PC-3 (cell line): ENCODE data around the gene EPHA1. TPM values are rescaled to one million over a fixed set of nuclear protein-coding genes. Genes with fewer than 3 reads are reported as not detected.

Source experiments
- ATAC-seq: fragments of 200-7000 bp; cut with Tn5 transposase; 2 replicates; pipeline ENCODE4 v1.9.1; 2020; ENCODE audit warnings: mild to moderate bottlenecking, moderate library complexity
- BruUV-seq: library from RNA; stranded (reverse); fragments of 400-500 nt; replicated peaks from 2 replicates; lab custom pipeline; 2021; lab: Mats Ljungman, UMichigan
- CTCF ChIA-PET: fragments of 300-600 bp; sonication (Branson Sonifier 250); formaldehyde crosslinking; loops from one replicate; lab custom pipeline; 2022; ENCODE audit warnings: antibody characterized with exemption; lab: Charles Lee
- POLR2A ChIA-PET: fragments of 300-600 bp; sonication (Branson Sonifier 250); formaldehyde crosslinking; loops from one replicate; lab custom pipeline; 2022; ENCODE audit warnings: antibody characterized with exemption; ENCODE audit not compliant: unreplicated experiment; lab: Charles Lee
- DNase-seq: peaks from one replicate; pipeline ENCODE4 v3.0.0-alpha.2; 2015
- H2AFZ ChIP-seq: fragments of 300-600 bp; sonication (generic); 2 replicates; pipeline ENCODE4 v1.6.0; 2016; ENCODE audit warnings: antibody characterized with exemption, low read length
- H3F3A ChIP-seq: fragments of 300-600 bp; sonication (generic); one replicate; pipeline ENCODE4 v1.6.0; 2017; ENCODE audit warnings: antibody characterized with exemption, low read length, control low read depth, mild to moderate bottlenecking; ENCODE audit not compliant: unreplicated experiment
- H3K27ac ChIP-seq: fragments of 300-600 bp; sonication (generic); 2 replicates; pipeline ENCODE4 v1.5.1; 2016; ENCODE audit warnings: mild to moderate bottlenecking, low read length
- H3K27me3 ChIP-seq: fragments of 300-600 bp; sonication (generic); 2 replicates; pipeline ENCODE4 v1.6.1; 2016; ENCODE audit warnings: low read length, mixed read lengths
- H3K36me3 ChIP-seq: fragments of 300-600 bp; sonication (generic); 2 replicates; pipeline ENCODE4 v1.6.1; 2016; ENCODE audit warnings: low read depth, mixed run types, low read length, mixed read lengths
- H3K4me1 ChIP-seq: fragments of 300-600 bp; sonication (generic); 2 replicates; pipeline ENCODE4 v1.5.1; 2016; ENCODE audit warnings: low read length; ENCODE audit not compliant: insufficient read depth
- H3K4me2 ChIP-seq: fragments of 300-600 bp; sonication (generic); 2 replicates; pipeline ENCODE4 v1.6.0; 2016; ENCODE audit warnings: low read length
- H3K4me3 ChIP-seq: fragments of 300-600 bp; sonication (generic); 2 replicates; pipeline ENCODE4 v1.5.1; 2016; ENCODE audit warnings: mild to moderate bottlenecking, low read length, mixed read lengths
- H3K79me2 ChIP-seq: fragments of 300-600 bp; sonication (generic); 2 replicates; pipeline ENCODE4 v1.6.1; 2017; ENCODE audit warnings: low read length, mixed read lengths
- H3K9ac ChIP-seq: fragments of 300-600 bp; sonication (generic); 2 replicates; pipeline ENCODE4 v1.6.0; 2016; ENCODE audit warnings: mild to moderate bottlenecking, low read length
- H3K9me2 ChIP-seq: fragments of 300-600 bp; sonication (generic); replicated peaks from 2 replicates; pipeline ENCODE4 v1.6.1; 2016; ENCODE audit warnings: mixed run types, low read length, mixed read lengths
- H3K9me3 ChIP-seq: fragments of 300-600 bp; sonication (generic); 2 replicates; pipeline ENCODE4 v1.6.1; 2016; ENCODE audit warnings: low read length, mixed read lengths
- H4K20me1 ChIP-seq: fragments of 300-600 bp; sonication (generic); 2 replicates; pipeline ENCODE4 v1.6.1; 2016; ENCODE audit warnings: low read length, mixed read lengths
- CTCF ChIP-seq: fragments of 300-600 bp; sonication (generic); conservative IDR thresholded peaks from 2 replicates; pipeline ENCODE4 v1.5.1; 2017; ENCODE audit warnings: antibody characterized with exemption, low read depth, mild to moderate bottlenecking, low read length
- EZH2 ChIP-seq: fragments of 300-600 bp; sonication (generic); IDR thresholded peaks from one replicate; pipeline ENCODE4 v1.6.1; 2017; ENCODE audit warnings: antibody characterized with exemption, mild to moderate bottlenecking, low read length; ENCODE audit not compliant: unreplicated experiment
- EZH2phosphoT487 ChIP-seq: fragments of 300-600 bp; sonication (generic); IDR thresholded peaks from 2 replicates; pipeline ENCODE4 v1.6.1; 2018; ENCODE audit warnings: mild to moderate bottlenecking, antibody characterized with exemption, low read length, borderline replicate concordance
- intact Hi-C: fragments of 100-400 bp; cut with micrococcal nuclease; formaldehyde crosslinking; loops from 2 replicates; pipeline ENCODE4 v1.9.0; 2023
- total RNA-seq: library from RNA; depleted of rRNA; stranded (reverse); fragments of >200 nt; gene quantifications from 2 replicates; pipeline ENCODE4 v1.2.3, GENCODE V29; 2014

The EPHA1 gene
- total RNA-seq, 1 experiment from 2014 or later: 46.4 TPM

DNA sequence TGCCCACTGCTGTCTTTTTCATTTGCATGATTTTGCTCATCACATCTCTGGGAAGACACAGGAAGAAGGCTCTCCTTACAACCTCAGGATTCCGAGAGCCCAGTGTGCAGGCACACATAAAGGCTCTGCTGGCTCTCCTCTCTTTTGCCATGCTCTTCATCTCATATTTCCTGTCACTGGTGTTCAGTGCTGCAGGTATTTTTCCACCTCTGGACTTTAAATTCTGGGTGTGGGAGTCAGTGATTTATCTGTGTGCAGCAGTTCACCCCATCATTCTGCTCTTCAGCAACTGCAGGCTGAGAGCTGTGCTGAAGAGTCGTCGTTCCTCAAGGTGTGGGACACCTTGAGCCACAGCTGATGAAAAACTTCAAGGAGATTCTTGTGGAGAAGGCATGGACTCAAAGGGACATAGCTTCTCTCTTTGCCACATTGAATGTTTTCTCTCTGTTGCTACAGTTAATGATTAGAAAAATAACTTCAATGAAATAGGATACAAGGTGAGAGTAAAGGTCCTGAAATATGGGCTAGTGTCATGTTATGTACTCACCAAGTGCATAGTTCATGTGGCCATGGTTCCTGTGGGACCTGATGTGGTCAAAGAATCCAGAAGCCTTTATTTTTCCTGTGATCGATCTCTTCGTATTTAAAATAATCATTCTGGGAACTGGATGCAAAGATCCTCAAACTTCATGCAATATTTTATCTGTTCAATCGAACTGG, 35.6 kb upstream of the EPHA1 start:
- no peaks in the 10 kb centered on the region for H3K79me2 ChIP-seq
- no peak for TF ChIP-seq EZH2
- TF ChIP-seq EZH2phosphoT487: no peak
- TF ChIP-seq CTCF: no peak
- peaks cover 18% of the 10 kb centered on the region; the same call in 1 of the 2 replicates for H3K27me3 ChIP-seq
- H3K27ac ChIP-seq: no peak overlapping the region
- H3K9me3 ChIP-seq: no peaks in the 10 kb centered on the region
- H3K4me3 ChIP-seq: no peak overlapping the region
- ChIA-PET POLR2A (no interaction called here), CTCF (interaction anchor here (0.5 kb wide), 1 partner anchor 36 kb away, joined by 4 read pairs; the partner anchor contains the start of gene EPHA1)
- DNase-seq (no peak), ATAC-seq (no peak)
- no peaks in the 10 kb centered on the region for H3F3A ChIP-seq
- H3K9me2 ChIP-seq: no peaks in the 10 kb centered on the region
- BruUV-seq: no TSS peak
- H3K9ac ChIP-seq: no peak overlapping the region
- no peak overlapping the region for H2AFZ ChIP-seq
- no peak overlapping the region for H3K4me2 ChIP-seq
- H3K36me3 ChIP-seq: no peaks in the 10 kb centered on the region
- no peaks in the 10 kb centered on the region for H4K20me1 ChIP-seq
- intact Hi-C loops: no loop called here
- H3K4me1 ChIP-seq: no peaks in the 10 kb centered on the region

GRCh38 chr7:143443153-143443552, 34.5 kb upstream of the EPHA1 start, which contains the start of gene TAS2R60:
Gene TAS2R60, plus strand, starts transcription at chr7:143443453. Its CDS starts 0 bp downstream, at chr7:143443453.
- Histone ChIP-seq H3K4me1 (no peaks in the 10 kb centered on the region), H3K9me3 (no peaks in the 10 kb centered on the region), H3K4me2 (no peak within 1 kb of the TSS), H3F3A (no peaks in the 10 kb centered on the region), H2AFZ (no peak within 1 kb of the TSS), H3K9ac (no peak within 1 kb of the TSS), H3K36me3 (no peaks in the 10 kb centered on the region), H4K20me1 (no peaks in the 10 kb centered on the region), H3K4me3 (no peak within 1 kb of the TSS), H3K9me2 (no peaks in the 10 kb centered on the region), H3K79me2 (no peaks in the 10 kb centered on the region), H3K27me3 (peaks cover 18% of the 10 kb centered on the region; the same call in 1 of the 2 replicates), H3K27ac (no peak within 1 kb of the TSS)
- intact Hi-C loops: no loop called here
- ChIA-PET CTCF (no interaction called here), POLR2A (no interaction called here)
- TF ChIP-seq EZH2 (no peak), EZH2phosphoT487 (no peak), CTCF (no peak)
- no peak for DNase-seq
- no peak for ATAC-seq
- no TSS peak for BruUV-seq

DNA sequence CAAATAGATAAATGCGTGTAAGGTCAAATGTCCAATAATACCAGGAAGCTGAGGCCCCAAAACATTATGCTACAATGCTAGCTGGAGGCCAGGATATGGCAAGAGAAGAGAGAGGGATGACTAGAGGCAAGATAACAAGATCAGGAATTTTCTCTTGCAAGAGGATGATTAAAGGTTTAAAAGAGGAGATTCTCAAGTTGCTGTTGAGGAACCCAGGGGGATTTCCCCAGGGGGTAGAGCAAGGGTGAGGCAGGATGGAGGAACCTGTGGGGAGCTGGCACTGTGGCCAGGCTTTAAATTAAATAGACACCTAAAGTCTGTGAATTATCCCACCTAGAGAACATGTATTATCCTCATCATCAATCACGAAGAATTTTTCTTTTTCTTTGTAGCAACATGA, 31.2 kb upstream of the EPHA1 start:
- no peaks in the 10 kb centered on the region for H3K9me2 ChIP-seq
- POLR2A ChIA-PET: no interaction called here
- H3K4me2 ChIP-seq: no peak overlapping the region
- no peaks in the 10 kb centered on the region for H3K9me3 ChIP-seq
- no peaks in the 10 kb centered on the region for H3K27me3 ChIP-seq
- H3K4me3 ChIP-seq: no peak overlapping the region
- no peak overlapping the region for H3K27ac ChIP-seq
- BruUV-seq: no TSS peak
- intact Hi-C loops: no loop called here
- no peaks in the 10 kb centered on the region for H4K20me1 ChIP-seq
- peaks cover 6% of the 10 kb centered on the region; the same call in 1 of the 2 replicates for H3K4me1 ChIP-seq
- CTCF ChIA-PET: no interaction called here
- H3K36me3 ChIP-seq: no peaks in the 10 kb centered on the region
- DNase-seq (no peak), ATAC-seq (no peak)
- H2AFZ ChIP-seq: no peak overlapping the region
- TF ChIP-seq EZH2: no peak
- H3K9ac ChIP-seq: no peak overlapping the region
- H3K79me2 ChIP-seq: no peaks in the 10 kb centered on the region
- no peaks in the 10 kb centered on the region for H3F3A ChIP-seq
